WI38 (cell line): ENCODE data around the gene SLC8A3.

Source experiments
- H3K4me3 ChIP-seq: 2 replicates; pipeline ENCODE4 v1.5.1; 2011; ENCODE audit warnings: low read depth, mild to moderate bottlenecking, control low read depth, low read length
- TF ChIP-seq, protein P1 (sequence below): IDR thresholded peaks from 2 replicates; pipeline ENCODE4 v1.5.1; 2012; ENCODE audit warnings: low read depth, mild to moderate bottlenecking, control low read depth, low read length

SLC8A3 gene

DNA sequence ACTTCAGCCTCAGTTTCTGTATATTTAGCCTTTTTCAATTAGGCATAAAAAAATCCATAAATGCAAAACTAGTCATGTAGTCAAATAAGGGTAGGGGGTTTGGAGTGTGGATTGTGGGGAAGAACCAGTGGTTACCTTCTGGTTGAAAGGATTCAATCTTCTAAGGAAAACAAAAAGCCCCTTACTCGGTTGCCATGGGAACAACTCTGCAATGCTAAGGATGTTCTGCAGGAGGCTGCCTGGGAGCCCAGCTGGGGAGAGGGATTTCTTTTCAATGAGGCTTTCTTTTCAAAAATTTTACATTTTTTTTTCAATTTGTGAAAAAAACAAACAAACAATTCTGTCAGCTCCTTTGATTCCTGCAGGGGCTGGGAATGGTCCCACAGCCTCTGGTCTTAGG lies 67.2 kb downstream of the SLC8A3 start:
- H3K4me3 ChIP-seq = no peak overlapping the region
- TF ChIP-seq, protein P1, sequence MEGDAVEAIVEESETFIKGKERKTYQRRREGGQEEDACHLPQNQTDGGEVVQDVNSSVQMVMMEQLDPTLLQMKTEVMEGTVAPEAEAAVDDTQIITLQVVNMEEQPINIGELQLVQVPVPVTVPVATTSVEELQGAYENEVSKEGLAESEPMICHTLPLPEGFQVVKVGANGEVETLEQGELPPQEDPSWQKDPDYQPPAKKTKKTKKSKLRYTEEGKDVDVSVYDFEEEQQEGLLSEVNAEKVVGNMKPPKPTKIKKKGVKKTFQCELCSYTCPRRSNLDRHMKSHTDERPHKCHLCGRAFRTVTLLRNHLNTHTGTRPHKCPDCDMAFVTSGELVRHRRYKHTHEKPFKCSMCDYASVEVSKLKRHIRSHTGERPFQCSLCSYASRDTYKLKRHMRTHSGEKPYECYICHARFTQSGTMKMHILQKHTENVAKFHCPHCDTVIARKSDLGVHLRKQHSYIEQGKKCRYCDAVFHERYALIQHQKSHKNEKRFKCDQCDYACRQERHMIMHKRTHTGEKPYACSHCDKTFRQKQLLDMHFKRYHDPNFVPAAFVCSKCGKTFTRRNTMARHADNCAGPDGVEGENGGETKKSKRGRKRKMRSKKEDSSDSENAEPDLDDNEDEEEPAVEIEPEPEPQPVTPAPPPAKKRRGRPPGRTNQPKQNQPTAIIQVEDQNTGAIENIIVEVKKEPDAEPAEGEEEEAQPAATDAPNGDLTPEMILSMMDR = no peak

DNA sequence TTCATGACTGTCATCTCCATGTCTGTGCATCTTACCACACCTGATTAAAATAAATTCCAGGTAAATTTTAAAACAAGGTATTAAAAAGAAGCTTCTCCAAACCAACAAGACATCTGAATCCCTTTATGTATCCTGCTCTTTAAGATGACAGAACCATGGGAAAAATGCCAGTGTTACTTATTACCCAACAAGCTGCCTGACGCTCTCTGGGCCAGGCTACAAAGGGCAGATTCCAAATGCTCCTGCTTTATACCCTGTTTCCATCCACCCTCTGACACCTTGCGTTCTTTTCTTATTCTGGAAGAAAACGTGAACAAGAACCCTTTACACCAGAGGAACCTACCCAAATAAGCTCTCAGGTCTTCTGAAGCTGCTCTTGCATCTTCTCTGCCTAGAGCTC lies 70.7 kb downstream of the SLC8A3 start:
- TF ChIP-seq, protein P1 = no peak
- no peak overlapping the region for H3K4me3 ChIP-seq

DNA sequence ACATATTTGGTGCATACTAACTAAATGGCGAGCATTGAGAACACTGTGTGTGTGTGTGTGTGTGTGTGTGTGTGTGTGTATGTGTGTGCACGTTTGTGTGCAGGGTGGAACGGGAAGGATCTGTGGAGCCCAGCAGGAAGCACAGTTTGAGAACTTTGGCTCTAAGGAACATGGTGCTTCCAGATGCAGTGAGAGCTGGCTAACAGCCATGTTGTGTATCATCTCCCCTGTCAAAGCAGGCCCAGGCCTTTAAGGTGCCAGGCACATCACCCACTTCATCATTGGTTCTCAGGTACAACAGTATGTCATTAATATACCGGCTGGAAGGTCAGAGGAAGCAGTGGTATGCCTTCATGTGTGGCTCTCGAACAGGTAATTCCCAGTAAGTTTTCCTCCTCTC lies 72.5 kb downstream of the SLC8A3 start:
- TF ChIP-seq, protein P1 = no peak

GRCh38 chr14:70114621-70115156 lies 74.1 kb downstream of the SLC8A3 start:
- H3K4me3 ChIP-seq = no peak overlapping the region
- TF ChIP-seq, protein P1 = no peak

More for the DNA sequence above, 72.5 kb downstream of the SLC8A3 start:
- H3K4me3 ChIP-seq = no peak overlapping the region

DNA sequence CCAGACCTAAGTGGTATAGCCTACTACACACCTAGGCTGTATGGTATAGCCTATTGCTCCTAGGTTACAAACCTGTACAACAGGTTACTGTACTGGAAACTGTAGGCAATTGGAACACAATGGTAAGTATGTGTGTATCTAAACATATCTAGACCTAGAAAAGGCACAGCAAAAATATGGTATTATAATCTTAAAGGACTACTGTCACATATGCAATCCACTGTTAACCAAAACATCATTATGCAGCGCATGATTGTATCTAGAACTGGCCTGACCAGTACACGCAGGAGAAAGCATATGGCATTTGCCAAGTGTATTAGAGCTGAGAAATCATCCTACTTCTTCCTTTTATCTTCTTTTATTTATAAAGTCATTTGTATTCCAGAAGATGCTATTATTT lies 75.5 kb downstream of the SLC8A3 start:
- TF ChIP-seq, protein P1 = no peak
- no peak overlapping the region for H3K4me3 ChIP-seq

DNA sequence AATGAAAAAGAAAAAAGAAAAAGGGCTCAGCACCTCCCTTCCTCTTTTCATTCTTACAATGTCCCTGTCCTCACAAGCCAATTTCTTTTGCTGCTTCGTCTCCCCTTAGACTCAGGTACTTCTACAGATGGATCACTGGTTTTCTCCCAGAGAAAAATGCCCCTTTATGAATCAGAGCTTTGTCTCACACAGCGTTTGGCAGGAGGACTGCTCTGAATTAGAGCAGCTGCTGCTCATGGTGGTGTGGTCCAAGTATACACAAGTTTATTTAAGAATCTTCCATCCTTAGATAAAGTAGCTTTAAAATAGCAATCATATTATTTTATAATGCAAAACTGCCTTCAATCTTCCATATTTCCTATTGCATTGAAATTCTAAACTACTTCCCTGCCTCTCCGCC lies 80.3 kb downstream of the SLC8A3 start:
- H3K4me3 ChIP-seq = no peak overlapping the region
- TF ChIP-seq, protein P1 = no peak

- TF ChIP-seq, protein P1 = no peak
- H3K4me3 ChIP-seq = no peak overlapping the region
These were observed 81.4 kb downstream of the SLC8A3 start for GRCh38 chr14:70107309-70107708.
